Measurements from ENCODE around the gene RANBP17. TPM values are rescaled to one million over a fixed set of nuclear protein-coding genes. Genes with fewer than 3 reads are reported as not detected.
A peak's percentile ranks its signal among the peaks of the same experiment; 100 is the strongest.
"Not testable (repeated sequence)": the region's sequence is repeated elsewhere in the genome, so short reads cannot be mapped to it uniquely, and the experiment has no call there.

RANBP17 gene
- total RNA-seq, 1 experiment from 2014 or later: 14.5 TPM

DNA sequence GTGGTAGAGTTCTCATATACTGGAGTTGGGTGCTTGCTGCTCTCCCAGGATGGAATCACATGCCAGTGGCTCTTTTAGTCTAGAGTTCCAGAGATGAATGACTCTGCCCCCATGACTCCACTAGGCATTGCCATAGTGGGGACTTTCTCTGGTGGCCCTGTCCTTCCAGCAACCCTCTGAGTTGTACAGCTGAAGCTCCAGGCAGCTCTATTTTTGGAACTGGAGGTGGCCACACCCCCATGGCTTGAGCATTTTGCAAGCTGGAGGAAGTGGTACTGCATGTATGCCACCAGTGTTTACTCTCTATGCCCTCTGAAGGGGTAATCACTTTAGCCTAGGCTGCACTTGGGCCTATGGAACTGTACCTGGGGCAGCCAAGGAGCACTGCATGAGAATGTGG is 112.6 kb downstream of the RANBP17 start:
- H3F3A ChIP-seq (ENCODE audit: insufficient read depth, low read depth): no peaks in the 10 kb centered on the region
- intact Hi-C loops (cut with micrococcal nuclease; ENCODE audit: unreplicated experiment): no loop called here
- 0 out of 2 replicates have a peak, but pooled peaks cover 4% of the 10 kb centered on the region for H3K9me3 ChIP-seq (ENCODE audit: insufficient read depth, low read depth)
- BruUV-seq (replicated peaks): no TSS peak
- no peak overlapping the region for H2AFZ ChIP-seq
- H3K27ac ChIP-seq: no peak overlapping the region
- H3K79me2 ChIP-seq (ENCODE audit: low read depth): no peaks in the 10 kb centered on the region
- CTCF ChIA-PET: no interaction called here
- H3K9me2 ChIP-seq (ENCODE audit: insufficient read depth): no peaks in the 10 kb centered on the region
- peaks cover 6% of the 10 kb centered on the region; the same call in 1 of the 2 replicates for H3K4me1 ChIP-seq (replicated peaks; ENCODE audit: insufficient read depth)
- H3K4me2 ChIP-seq: no peak overlapping the region
- no peaks in the 10 kb centered on the region for H3K27me3 ChIP-seq (ENCODE audit: insufficient read depth, low read depth)
- no peak overlapping the region for H3K4me3 ChIP-seq
- no peaks in the 10 kb centered on the region for H3K36me3 ChIP-seq (ENCODE audit: low read depth)
- H4K20me1 ChIP-seq (ENCODE audit: insufficient read depth): no peaks in the 10 kb centered on the region
- DNase-seq: no peak
- TF ChIP-seq EZH2 (IDR thresholded peaks at IDR 0.05; ENCODE audit: low read depth): no peak
- no peak for TF ChIP-seq CTCF (conservative IDR thresholded peaks at IDR 0.05)
- POLR2A ChIA-PET (ENCODE audit: unreplicated experiment): no interaction called here

- intact Hi-C loops (cut with micrococcal nuclease; ENCODE audit: unreplicated experiment); H3K36me3 ChIP-seq (ENCODE audit: low read depth); H3K9me3 ChIP-seq (ENCODE audit: insufficient read depth, low read depth); H3K27me3 ChIP-seq (ENCODE audit: insufficient read depth, low read depth); H2AFZ ChIP-seq; BruUV-seq (replicated peaks); H3K79me2 ChIP-seq (ENCODE audit: low read depth); H4K20me1 ChIP-seq (ENCODE audit: insufficient read depth); H3K4me2 ChIP-seq; POLR2A ChIA-PET (ENCODE audit: unreplicated experiment); H3F3A ChIP-seq (ENCODE audit: insufficient read depth, low read depth); H3K9me2 ChIP-seq (ENCODE audit: insufficient read depth); H3K4me1 ChIP-seq (replicated peaks; ENCODE audit: insufficient read depth); H3K27ac ChIP-seq; DNase-seq; CTCF ChIA-PET; H3K4me3 ChIP-seq: not testable (repeated sequence)
Measured at GRCh38 chr5:170980261-170980660, 118.4 kb downstream of the RANBP17 start.

DNA sequence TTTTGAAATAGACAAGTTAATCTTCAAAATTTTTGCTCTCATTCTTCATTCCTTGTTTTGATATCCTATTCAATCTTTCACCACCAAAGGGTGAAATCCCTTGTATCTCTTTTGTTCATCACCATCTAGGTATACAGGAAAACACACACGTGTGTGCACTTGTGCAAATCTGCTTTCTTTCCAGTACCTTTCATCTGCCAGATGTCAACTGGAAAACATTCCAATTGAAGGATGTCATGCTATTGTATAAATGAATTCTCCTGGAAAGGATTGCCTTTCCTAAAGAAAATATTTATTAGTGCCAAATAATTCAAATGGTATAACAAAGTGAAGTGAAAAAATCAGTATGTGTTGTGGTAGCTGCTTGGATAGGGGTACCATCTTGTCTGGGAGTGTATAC is 123.7 kb downstream of the RANBP17 start:
- H3K4me1 ChIP-seq (replicated peaks; ENCODE audit: insufficient read depth): no peaks in the 10 kb centered on the region
- ChIA-PET POLR2A (ENCODE audit: unreplicated experiment) (no interaction called here), CTCF (no interaction called here)
- no peak for DNase-seq
- BruUV-seq (replicated peaks): no TSS peak
- no peaks in the 10 kb centered on the region for H4K20me1 ChIP-seq (ENCODE audit: insufficient read depth)
- H3K9me2 ChIP-seq (ENCODE audit: insufficient read depth): no peaks in the 10 kb centered on the region
- H3K36me3 ChIP-seq (ENCODE audit: low read depth): no peaks in the 10 kb centered on the region
- no peaks in the 10 kb centered on the region for H3K27me3 ChIP-seq (ENCODE audit: insufficient read depth, low read depth)
- intact Hi-C loops (cut with micrococcal nuclease; ENCODE audit: unreplicated experiment): no loop called here
- TF ChIP-seq CTCF (conservative IDR thresholded peaks at IDR 0.05) (no peak), EZH2 (IDR thresholded peaks at IDR 0.05; ENCODE audit: low read depth) (no peak)
- no peak overlapping the region for H3K4me3 ChIP-seq
- H2AFZ ChIP-seq: no peak overlapping the region
- H3K79me2 ChIP-seq (ENCODE audit: low read depth): no peaks in the 10 kb centered on the region
- H3K4me2 ChIP-seq: no peak overlapping the region
- H3F3A ChIP-seq (ENCODE audit: insufficient read depth, low read depth): no peaks in the 10 kb centered on the region
- H3K9me3 ChIP-seq (ENCODE audit: insufficient read depth, low read depth): no peaks in the 10 kb centered on the region
- H3K27ac ChIP-seq: no peak overlapping the region

GRCh38 chr5:170986598-170986997 is 124.8 kb downstream of the RANBP17 start:
- no peak overlapping the region for H3K4me3 ChIP-seq
- POLR2A ChIA-PET (ENCODE audit: unreplicated experiment): no interaction called here
- H4K20me1 ChIP-seq (ENCODE audit: insufficient read depth): no peaks in the 10 kb centered on the region
- H3K4me1 ChIP-seq (replicated peaks; ENCODE audit: insufficient read depth): no peaks in the 10 kb centered on the region
- no peaks in the 10 kb centered on the region for H3K9me2 ChIP-seq (ENCODE audit: insufficient read depth)
- H3K27me3 ChIP-seq (ENCODE audit: insufficient read depth, low read depth): no peaks in the 10 kb centered on the region
- H2AFZ ChIP-seq: no peak overlapping the region
- CTCF ChIA-PET: interaction anchor here (0.7 kb wide), 1 partner anchor 353 kb away, joined by 3 read pairs; no protein-coding TSS in a partner anchor
- H3K27ac ChIP-seq: no peak overlapping the region
- no TSS peak for BruUV-seq (replicated peaks)
- TF ChIP-seq CTCF (conservative IDR thresholded peaks at IDR 0.05): peak; percentile 48
- TF ChIP-seq EZH2 (IDR thresholded peaks at IDR 0.05; ENCODE audit: low read depth): no peak
- no peak for DNase-seq
- H3K79me2 ChIP-seq (ENCODE audit: low read depth): no peaks in the 10 kb centered on the region
- no peak overlapping the region for H3K4me2 ChIP-seq
- H3K9me3 ChIP-seq (ENCODE audit: insufficient read depth, low read depth): no peaks in the 10 kb centered on the region
- H3F3A ChIP-seq (ENCODE audit: insufficient read depth, low read depth): no peaks in the 10 kb centered on the region
- H3K36me3 ChIP-seq (ENCODE audit: low read depth): no peaks in the 10 kb centered on the region
- intact Hi-C loops (cut with micrococcal nuclease; ENCODE audit: unreplicated experiment): loop anchor here (2.0 kb wide), 1 partner anchor 350 kb away; no protein-coding TSS in a partner anchor

All from PC-9 (cell line).